IPS-NIHi11 (cell line): ENCODE data around the gene SEZ6L.
A peak's percentile ranks its signal among the peaks of the same experiment; 100 is the strongest.

ENCODE experiments used
- DNase-seq: peaks from one replicate; pipeline ENCODE4 v3.0.0; 2012; ENCODE audit warnings: mixed read lengths, low spot score

Gene SEZ6L

GRCh38 chr22:26241361-26241760 lies 72.1 kb downstream of the SEZ6L start:
- DNase-seq, result no peak

GRCh38 chr22:26245001-26245400 lies 75.7 kb downstream of the SEZ6L start:
- DNase-seq, result peak; percentile 25

- DNase-seq, result no peak
Observed at GRCh38 chr22:26246552-26246951, 77.3 kb downstream of the SEZ6L start.

- DNase-seq, result no peak
Observed at GRCh38 chr22:26251869-26252268, 82.6 kb downstream of the SEZ6L start.

GRCh38 chr22:26259510-26259909 lies 90.2 kb downstream of the SEZ6L start:
- peak; percentile 85 for DNase-seq

- no peak for DNase-seq
Observed at GRCh38 chr22:26264162-26264561, 94.9 kb downstream of the SEZ6L start.

- no peak for DNase-seq
Observed at GRCh38 chr22:26265281-26265680, 96.0 kb downstream of the SEZ6L start.

GRCh38 chr22:26265909-26266308 lies 96.6 kb downstream of the SEZ6L start:
- no peak for DNase-seq

GRCh38 chr22:26267856-26268255 lies 98.6 kb downstream of the SEZ6L start:
- DNase-seq, result no peak

GRCh38 chr22:26269572-26269971 lies 100.3 kb downstream of the SEZ6L start:
- no peak for DNase-seq

- DNase-seq, result no peak
Observed at GRCh38 chr22:26271427-26271826, 102.2 kb downstream of the SEZ6L start.

- no peak for DNase-seq
Observed at GRCh38 chr22:26273011-26273675, 103.9 kb downstream of the SEZ6L start.

GRCh38 chr22:26276529-26277160 lies 107.4 kb downstream of the SEZ6L start:
- no peak for DNase-seq

- DNase-seq, result no peak
Observed at GRCh38 chr22:26281941-26282340, 112.7 kb downstream of the SEZ6L start.

- no peak for DNase-seq
Observed at GRCh38 chr22:26283330-26283729, 114.1 kb downstream of the SEZ6L start.

GRCh38 chr22:26285632-26286031 lies 116.4 kb downstream of the SEZ6L start:
- DNase-seq, result no peak

- no peak for DNase-seq
Observed at GRCh38 chr22:26286091-26286820, 117.0 kb downstream of the SEZ6L start.

- DNase-seq, result no peak
Observed at GRCh38 chr22:26287382-26288225, 118.3 kb downstream of the SEZ6L start.

GRCh38 chr22:26289611-26290101 lies 120.4 kb downstream of the SEZ6L start:
- DNase-seq, result no peak

- no peak for DNase-seq
Observed at GRCh38 chr22:26291940-26292666, 122.8 kb downstream of the SEZ6L start.

- DNase-seq, result no peak
Observed at GRCh38 chr22:26292667-26292995, 123.4 kb downstream of the SEZ6L start.
